GM12874 (cell line): ENCODE measurements around the gene HRAS.

Source experiments
- TF ChIP-seq, protein P1 (sequence below): IDR thresholded peaks from 2 replicates; pipeline ENCODE4 v1.5.1; 2011; ENCODE audit warnings: low read depth, mild to moderate bottlenecking, control low read depth, low read length, moderate library complexity; ENCODE audit not compliant: insufficient read depth

HRAS gene

DNA sequence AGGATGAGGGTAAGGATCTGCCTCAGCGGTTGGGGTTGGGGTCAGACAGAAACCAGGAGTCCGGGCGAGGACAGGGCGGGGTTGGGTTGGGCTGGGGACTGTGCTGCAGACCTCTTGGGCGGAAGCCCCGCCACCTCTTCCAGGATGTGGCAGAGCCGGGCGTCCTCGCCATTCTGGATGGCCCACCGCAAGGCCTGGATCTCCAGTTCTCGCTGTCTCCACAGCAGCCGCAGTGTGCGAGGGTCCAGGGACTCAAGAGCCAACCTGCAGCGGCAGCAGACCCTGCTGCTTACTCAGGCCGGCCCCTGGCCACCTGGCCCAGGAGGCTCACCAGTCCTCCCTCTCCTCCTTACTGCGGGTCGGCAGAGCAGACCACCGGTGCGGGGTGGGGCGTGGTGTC lies 23.1 kb upstream of the HRAS start:
- TF ChIP-seq, protein P1, sequence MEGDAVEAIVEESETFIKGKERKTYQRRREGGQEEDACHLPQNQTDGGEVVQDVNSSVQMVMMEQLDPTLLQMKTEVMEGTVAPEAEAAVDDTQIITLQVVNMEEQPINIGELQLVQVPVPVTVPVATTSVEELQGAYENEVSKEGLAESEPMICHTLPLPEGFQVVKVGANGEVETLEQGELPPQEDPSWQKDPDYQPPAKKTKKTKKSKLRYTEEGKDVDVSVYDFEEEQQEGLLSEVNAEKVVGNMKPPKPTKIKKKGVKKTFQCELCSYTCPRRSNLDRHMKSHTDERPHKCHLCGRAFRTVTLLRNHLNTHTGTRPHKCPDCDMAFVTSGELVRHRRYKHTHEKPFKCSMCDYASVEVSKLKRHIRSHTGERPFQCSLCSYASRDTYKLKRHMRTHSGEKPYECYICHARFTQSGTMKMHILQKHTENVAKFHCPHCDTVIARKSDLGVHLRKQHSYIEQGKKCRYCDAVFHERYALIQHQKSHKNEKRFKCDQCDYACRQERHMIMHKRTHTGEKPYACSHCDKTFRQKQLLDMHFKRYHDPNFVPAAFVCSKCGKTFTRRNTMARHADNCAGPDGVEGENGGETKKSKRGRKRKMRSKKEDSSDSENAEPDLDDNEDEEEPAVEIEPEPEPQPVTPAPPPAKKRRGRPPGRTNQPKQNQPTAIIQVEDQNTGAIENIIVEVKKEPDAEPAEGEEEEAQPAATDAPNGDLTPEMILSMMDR: no peak

DNA sequence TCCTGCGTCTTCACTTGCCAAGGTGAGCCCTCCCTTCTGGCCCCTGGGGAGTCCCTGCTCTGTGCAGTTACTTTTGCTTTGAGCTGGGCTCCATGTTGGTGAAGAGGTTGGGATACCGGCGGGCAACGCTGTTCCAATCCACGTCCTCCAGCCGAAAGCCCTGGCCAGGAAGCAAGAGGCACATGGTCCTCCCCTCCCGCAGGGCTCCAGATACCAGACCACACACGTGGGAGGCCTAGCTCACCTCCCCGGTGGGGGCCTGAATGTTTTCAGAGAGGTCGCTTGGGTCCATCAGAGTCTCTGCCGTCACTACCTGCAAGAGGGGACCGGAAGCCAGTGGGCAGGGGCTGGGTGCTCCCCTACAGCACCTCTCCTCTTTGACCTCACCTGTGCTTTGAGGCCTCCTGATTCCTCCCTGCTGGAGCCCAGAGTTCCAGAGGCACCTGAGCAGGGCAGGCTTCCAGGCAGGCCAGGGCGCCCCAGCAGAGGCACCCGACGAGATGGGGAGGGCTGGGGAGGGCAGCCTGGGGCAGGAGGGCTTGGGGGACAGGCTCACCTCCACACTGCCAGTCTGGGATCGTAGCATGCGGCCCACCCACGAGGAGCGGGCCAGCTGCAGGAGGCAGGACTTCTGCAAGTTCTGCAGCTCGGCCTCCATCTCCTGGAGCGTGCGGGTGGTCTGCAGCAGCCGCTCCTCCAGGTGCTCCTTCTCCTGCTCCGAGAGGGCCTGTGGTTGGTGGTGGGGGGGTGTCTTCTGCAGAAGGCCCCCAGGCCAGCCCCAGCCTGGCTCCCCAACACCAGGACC lies 22.2 kb upstream of the HRAS start:
- TF ChIP-seq, protein P1: no peak

DNA sequence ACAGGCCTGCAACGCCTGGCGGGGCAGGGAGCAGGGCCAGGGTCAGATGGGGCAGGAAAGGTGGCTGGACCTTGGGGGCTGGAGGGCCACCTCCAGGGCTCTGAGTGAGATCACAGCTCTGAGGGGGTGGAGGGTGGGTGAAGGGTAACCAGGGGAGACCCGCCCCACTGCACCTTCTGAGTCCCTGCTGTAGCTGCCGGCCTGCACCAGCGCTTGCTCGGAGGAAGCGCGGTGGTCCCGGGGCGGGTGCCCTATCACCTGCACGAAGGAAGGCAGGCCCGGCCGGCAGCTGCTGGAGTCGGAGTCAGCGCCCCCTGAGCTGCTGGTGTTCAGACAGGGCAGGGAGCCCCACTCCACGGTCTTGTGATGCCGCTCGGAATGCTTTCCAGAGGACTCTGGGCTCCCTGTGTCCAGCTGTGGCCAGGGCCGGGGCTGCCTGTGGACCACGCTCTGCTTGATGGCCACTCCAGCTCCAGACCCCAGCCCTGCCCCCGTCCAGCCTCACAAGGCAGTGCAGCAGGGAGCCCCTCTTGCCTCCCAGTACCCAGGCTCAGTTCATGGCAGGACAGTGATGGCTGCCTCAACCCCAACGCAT lies 21.4 kb upstream of the HRAS start:
- TF ChIP-seq, protein P1: no peak

DNA sequence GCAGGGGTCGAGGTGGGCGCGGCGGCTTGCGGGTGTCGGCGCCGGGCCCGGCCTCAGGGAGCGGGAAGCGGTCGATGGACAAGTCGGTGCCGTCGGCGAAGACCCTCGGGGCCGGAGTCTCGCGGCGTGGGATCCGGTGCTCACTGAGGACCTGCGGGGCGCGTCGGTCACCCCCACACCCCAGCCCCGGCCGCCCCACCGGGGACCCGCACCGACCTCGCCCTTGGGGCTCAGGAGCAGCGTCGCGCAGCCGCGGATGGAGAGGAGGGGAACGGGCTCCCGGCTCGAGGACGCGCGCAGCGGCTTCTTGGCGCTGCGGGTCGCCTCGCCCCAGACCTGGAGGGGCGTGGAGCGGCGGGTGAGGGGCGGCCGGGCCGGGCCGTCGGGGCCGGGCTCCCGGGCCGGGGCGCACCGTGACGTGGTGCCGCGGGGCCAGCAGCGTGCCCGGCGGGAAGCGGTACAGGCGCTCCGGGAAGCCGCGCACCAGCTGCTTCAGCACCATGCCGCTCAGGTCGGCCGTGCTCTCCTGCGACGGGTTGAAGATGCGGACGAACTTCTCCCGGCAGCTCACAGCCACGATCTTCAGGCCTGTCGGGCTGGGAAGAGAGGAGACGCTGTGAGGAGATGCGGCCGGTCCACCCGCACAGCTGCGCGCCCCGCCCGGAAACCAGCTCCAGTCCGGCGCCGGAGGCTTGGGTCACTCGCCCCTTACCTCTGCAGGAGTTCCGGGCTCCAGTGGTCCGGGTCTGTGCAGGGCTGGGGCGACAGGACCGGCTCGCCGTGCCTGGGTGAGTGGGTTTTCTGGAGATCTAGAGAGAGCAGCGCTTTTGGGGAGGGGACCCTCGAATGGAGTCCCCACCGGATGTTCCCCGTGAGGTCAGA lies 20.6 kb upstream of the HRAS start:
- TF ChIP-seq, protein P1: no peak

DNA sequence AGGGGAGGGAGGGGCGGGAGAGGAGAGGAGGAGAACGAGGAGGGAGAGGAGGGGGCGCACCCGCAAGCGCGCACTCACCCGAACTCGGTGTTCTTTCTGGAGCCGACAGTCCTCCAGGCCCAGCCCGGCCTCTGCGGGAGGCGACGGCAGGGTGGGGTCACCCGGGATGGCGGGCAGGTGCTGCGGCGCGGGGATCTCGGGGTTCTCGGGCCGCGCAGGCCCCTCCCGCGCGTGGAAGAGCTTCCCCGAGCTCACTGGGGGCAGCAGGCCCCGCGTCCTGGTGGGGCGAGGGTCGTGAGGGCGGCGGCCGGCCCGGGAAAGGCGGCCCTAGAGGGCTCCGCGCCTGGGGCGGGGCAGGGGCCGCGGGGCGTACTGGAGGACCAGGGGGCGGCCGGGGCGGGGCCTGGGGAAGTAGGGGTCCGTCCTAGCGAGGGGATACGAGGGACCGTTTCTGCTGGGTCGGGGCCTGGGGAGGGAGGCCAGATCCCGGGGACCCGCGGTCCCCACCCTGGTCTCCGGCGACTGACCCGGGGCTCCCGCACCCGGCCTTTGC lies 19.9 kb upstream of the HRAS start:
- TF ChIP-seq, protein P1: no peak

DNA sequence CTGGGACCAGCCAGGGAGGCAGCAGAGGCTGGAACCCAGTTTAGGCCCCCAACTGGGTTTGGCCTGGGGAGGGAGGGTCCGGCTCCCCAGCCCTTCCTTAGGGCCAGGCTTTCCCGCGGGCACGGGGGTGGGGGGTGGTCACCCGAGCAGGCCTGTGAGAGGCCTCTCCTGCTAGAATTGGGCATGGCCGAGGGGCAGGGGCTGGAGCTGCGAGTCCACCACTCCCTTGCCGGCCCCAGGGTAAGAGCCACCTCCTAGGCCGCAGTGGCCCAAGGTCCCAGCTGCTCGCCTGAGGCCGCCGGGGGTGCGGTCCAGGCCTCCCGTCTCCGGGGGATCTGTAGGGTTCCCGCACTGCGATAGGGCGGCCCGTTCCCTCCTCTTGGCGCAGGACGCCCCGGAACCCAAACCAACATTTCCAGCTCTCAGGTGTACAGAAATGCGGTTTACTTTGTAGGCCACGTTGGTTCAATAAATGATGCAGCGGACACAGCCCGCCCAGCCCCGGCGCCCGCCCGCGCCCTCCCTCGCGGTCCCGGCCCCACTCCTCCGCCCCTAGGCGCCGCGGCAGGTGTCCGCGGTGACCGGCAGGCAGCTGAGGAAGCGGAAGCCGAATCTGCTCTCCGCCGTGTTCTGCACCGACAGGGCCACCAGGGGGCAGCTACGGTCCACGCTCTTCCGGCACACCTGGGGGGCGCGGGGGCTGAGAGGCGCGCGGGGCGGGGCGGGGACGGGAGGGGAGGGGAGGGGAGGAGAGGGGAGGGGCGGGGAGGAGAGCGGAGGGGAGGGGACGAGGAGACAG lies 19.3 kb upstream of the HRAS start:
- TF ChIP-seq, protein P1: peak; percentile 78

DNA sequence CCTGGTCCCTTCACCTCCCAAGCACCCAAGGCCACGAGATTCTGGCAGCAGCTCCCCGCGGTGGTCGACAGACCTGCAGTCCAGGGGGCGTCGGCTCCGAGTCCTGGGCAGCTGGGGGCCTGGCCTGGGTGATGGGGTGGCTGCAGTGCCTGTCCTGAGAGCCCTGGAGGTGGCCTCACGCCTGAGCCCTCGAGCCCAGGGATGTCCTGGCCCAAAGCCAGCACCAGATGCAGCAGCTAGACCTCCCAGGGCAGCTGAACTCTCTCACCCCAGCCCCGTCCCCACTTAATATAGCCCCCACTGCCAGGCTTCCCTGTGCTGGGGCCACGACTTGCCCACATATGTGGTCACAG lies 18.6 kb upstream of the HRAS start:
- TF ChIP-seq, protein P1: no peak
